ENCODE measurements around the gene LOXL1. TPM values are rescaled to one million over a fixed set of nuclear protein-coding genes. Genes with fewer than 3 reads are reported as not detected.

Gene LOXL1
- polyA plus RNA-seq, 1 donor from 2014 or later = 2.1 TPM

DNA sequence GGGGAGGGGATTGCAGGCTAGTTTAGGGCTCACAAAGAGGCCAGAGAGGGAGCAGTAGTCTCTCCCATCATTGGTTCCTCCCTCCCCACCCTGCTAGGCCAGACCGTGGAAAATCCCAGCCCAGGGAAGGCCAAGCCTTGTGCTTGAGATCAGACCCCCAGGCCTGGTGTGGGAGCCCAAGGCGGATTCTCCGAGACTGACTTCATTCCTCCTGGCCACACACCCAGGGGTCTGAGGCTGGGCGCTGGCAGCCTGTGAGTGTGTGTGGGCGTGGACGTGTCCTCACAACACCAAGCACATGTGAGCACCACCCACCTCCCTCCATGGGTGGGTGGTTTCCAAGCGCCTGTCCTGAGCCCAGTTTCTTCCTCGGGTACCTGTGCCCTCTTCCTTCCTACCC lies 4.1 kb downstream of the LOXL1 start:
- no peaks in the 10 kb centered on the region for H3F3A ChIP-seq (ENCODE audit: insufficient read depth, low read length, poor library complexity, severe bottlenecking)
- H4K20me1 ChIP-seq (ENCODE audit: insufficient read depth) = no peaks in the 10 kb centered on the region
- H3K4me3 ChIP-seq (ENCODE audit: low read length) = no peak overlapping the region
- H2AFZ ChIP-seq (ENCODE audit: low read depth, low read length) = no peak overlapping the region
- peaks cover 29% of the 10 kb centered on the region for H3K27me3 ChIP-seq (ENCODE audit: insufficient read depth, low read depth, low read length)
- no peaks in the 10 kb centered on the region for H3K9me3 ChIP-seq (ENCODE audit: low read length)
- H3K4me2 ChIP-seq (ENCODE audit: low read length) = no peak overlapping the region
- no peak for TF ChIP-seq POLR2AphosphoS5 (IDR thresholded peaks at IDR 0.05)
- no peak for TF ChIP-seq EZH2 (IDR thresholded peaks at IDR 0.05; ENCODE audit: borderline replicate concordance, insufficient read depth, low read length, poor library complexity, severe bottlenecking)
- TF ChIP-seq MXI1 (conservative IDR thresholded peaks at IDR 0.05; ENCODE audit: poor library complexity, severe bottlenecking) = no peak
- no peak for TF ChIP-seq RAD21 (conservative IDR thresholded peaks at IDR 0.05)
- TF ChIP-seq TAF1 (IDR thresholded peaks at IDR 0.05; ENCODE audit: low read depth) = no peak
- TF ChIP-seq, protein P1, sequence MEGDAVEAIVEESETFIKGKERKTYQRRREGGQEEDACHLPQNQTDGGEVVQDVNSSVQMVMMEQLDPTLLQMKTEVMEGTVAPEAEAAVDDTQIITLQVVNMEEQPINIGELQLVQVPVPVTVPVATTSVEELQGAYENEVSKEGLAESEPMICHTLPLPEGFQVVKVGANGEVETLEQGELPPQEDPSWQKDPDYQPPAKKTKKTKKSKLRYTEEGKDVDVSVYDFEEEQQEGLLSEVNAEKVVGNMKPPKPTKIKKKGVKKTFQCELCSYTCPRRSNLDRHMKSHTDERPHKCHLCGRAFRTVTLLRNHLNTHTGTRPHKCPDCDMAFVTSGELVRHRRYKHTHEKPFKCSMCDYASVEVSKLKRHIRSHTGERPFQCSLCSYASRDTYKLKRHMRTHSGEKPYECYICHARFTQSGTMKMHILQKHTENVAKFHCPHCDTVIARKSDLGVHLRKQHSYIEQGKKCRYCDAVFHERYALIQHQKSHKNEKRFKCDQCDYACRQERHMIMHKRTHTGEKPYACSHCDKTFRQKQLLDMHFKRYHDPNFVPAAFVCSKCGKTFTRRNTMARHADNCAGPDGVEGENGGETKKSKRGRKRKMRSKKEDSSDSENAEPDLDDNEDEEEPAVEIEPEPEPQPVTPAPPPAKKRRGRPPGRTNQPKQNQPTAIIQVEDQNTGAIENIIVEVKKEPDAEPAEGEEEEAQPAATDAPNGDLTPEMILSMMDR (IDR thresholded peaks at IDR 0.05; ENCODE audit: poor library complexity, severe bottlenecking) = no peak
- TF ChIP-seq EP300 (conservative IDR thresholded peaks at IDR 0.05; ENCODE audit: poor library complexity, severe bottlenecking) = no peak
- TF ChIP-seq, protein P2, sequence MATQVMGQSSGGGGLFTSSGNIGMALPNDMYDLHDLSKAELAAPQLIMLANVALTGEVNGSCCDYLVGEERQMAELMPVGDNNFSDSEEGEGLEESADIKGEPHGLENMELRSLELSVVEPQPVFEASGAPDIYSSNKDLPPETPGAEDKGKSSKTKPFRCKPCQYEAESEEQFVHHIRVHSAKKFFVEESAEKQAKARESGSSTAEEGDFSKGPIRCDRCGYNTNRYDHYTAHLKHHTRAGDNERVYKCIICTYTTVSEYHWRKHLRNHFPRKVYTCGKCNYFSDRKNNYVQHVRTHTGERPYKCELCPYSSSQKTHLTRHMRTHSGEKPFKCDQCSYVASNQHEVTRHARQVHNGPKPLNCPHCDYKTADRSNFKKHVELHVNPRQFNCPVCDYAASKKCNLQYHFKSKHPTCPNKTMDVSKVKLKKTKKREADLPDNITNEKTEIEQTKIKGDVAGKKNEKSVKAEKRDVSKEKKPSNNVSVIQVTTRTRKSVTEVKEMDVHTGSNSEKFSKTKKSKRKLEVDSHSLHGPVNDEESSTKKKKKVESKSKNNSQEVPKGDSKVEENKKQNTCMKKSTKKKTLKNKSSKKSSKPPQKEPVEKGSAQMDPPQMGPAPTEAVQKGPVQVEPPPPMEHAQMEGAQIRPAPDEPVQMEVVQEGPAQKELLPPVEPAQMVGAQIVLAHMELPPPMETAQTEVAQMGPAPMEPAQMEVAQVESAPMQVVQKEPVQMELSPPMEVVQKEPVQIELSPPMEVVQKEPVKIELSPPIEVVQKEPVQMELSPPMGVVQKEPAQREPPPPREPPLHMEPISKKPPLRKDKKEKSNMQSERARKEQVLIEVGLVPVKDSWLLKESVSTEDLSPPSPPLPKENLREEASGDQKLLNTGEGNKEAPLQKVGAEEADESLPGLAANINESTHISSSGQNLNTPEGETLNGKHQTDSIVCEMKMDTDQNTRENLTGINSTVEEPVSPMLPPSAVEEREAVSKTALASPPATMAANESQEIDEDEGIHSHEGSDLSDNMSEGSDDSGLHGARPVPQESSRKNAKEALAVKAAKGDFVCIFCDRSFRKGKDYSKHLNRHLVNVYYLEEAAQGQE (IDR thresholded peaks at IDR 0.05; ENCODE audit: borderline replicate concordance) = no peak
- TF ChIP-seq SMC3 (conservative IDR thresholded peaks at IDR 0.05; ENCODE audit: poor library complexity) = no peak
- H3K27ac ChIP-seq (ENCODE audit: low read length) = no peak overlapping the region
- no peaks in the 10 kb centered on the region for H3K36me3 ChIP-seq (ENCODE audit: insufficient read depth, low read length)
- H3K79me2 ChIP-seq (replicated peaks; ENCODE audit: insufficient read depth, low read length) = no peaks in the 10 kb centered on the region
- H3K9ac ChIP-seq (ENCODE audit: low read length) = no peak overlapping the region
- no peaks in the 10 kb centered on the region for H3K9me2 ChIP-seq (ENCODE audit: insufficient read depth, low read length)

DNA sequence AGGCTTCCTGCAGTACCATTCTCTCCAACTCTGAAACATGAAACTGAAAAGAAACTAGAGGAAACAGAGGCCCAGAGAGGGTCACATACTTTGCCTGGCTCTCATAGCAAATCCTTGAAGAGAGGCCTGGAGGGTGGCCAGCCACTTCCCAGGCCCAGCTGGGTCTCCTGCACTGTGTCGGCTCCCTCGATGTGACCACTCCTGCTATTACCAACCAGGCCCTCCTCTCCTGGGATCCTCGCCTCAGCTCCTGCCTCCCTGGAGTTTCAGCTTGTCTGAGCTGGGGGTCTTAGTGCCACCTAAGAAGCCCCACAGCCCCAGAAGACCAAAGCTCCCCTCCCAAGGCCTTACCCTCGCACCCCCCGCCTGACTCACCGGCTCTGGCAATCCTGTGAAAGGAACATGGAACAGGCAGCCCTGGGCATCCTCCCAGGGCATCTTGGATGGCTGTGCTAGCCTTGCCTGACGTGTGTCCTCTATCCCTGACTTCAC lies 4.6 kb downstream of the LOXL1 start:
- H3K4me3 ChIP-seq (ENCODE audit: low read length) = no peak overlapping the region
- TF ChIP-seq EP300 (conservative IDR thresholded peaks at IDR 0.05; ENCODE audit: poor library complexity, severe bottlenecking) = no peak
- TF ChIP-seq SMC3 (conservative IDR thresholded peaks at IDR 0.05; ENCODE audit: poor library complexity) = no peak
- no peaks in the 10 kb centered on the region for H3F3A ChIP-seq (ENCODE audit: insufficient read depth, low read length, poor library complexity, severe bottlenecking)
- H3K27ac ChIP-seq (ENCODE audit: low read length) = no peak overlapping the region
- no peaks in the 10 kb centered on the region for H3K79me2 ChIP-seq (replicated peaks; ENCODE audit: insufficient read depth, low read length)
- H2AFZ ChIP-seq (ENCODE audit: low read depth, low read length) = no peak overlapping the region
- no peaks in the 10 kb centered on the region for H3K9me3 ChIP-seq (ENCODE audit: low read length)
- no peak overlapping the region for H3K9ac ChIP-seq (ENCODE audit: low read length)
- peaks cover 28% of the 10 kb centered on the region for H3K27me3 ChIP-seq (ENCODE audit: insufficient read depth, low read depth, low read length)
- H3K9me2 ChIP-seq (ENCODE audit: insufficient read depth, low read length) = no peaks in the 10 kb centered on the region
- H3K36me3 ChIP-seq (ENCODE audit: insufficient read depth, low read length) = no peaks in the 10 kb centered on the region
- no peak overlapping the region for H3K4me2 ChIP-seq (ENCODE audit: low read length)
- no peaks in the 10 kb centered on the region for H4K20me1 ChIP-seq (ENCODE audit: insufficient read depth)
